ENCODE data around the gene TM6SF1.
"Not testable (repeated sequence)": the region's sequence is repeated elsewhere in the genome, so short reads cannot be mapped to it uniquely, and the experiment has no call there.

DNA sequence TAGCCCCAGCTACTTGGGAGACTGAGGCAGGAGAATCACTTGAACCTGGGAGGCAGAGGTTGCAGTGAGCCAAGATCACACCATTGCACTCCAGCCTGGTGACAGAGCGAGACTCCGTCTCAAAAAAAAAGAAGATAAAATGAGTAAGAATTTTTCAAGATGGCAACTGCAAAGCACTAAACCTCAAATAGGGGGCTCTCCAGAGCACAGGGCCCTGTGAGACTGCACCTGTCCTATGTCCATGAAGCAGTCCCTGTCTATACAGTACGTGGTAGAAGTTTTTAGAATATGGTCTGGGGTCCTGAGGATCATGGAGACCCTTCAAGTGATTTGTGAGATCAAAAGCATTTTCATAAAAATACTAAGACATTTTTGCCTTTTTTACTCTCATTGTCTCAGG, 22.0 kb upstream of the TM6SF1 start:
- TF ChIP-seq, protein P1, sequence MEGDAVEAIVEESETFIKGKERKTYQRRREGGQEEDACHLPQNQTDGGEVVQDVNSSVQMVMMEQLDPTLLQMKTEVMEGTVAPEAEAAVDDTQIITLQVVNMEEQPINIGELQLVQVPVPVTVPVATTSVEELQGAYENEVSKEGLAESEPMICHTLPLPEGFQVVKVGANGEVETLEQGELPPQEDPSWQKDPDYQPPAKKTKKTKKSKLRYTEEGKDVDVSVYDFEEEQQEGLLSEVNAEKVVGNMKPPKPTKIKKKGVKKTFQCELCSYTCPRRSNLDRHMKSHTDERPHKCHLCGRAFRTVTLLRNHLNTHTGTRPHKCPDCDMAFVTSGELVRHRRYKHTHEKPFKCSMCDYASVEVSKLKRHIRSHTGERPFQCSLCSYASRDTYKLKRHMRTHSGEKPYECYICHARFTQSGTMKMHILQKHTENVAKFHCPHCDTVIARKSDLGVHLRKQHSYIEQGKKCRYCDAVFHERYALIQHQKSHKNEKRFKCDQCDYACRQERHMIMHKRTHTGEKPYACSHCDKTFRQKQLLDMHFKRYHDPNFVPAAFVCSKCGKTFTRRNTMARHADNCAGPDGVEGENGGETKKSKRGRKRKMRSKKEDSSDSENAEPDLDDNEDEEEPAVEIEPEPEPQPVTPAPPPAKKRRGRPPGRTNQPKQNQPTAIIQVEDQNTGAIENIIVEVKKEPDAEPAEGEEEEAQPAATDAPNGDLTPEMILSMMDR (IDR thresholded peaks at IDR 0.05; ENCODE audit: control extremely low read depth in 1 of 3, insufficient read depth in 1 of 3, low read depth in 1 of 3, low read length in 3 of 3): peak; percentile 14 to 32 (median 15); a peak in 2 of 4 replicates
- TF ChIP-seq GABPA (IDR thresholded peaks at IDR 0.05; ENCODE audit: borderline replicate concordance, insufficient read depth, low read length); CEBPB (IDR thresholded peaks at IDR 0.05; ENCODE audit: low read depth, low read length); POLR2A (IDR thresholded peaks at IDR 0.05; ENCODE audit: control extremely low read depth in 1 of 2, low read depth in 2 of 2, low read length in 2 of 2); POU5F1 (IDR thresholded peaks at IDR 0.05; ENCODE audit: low read depth, low read length); SAP30 (IDR thresholded peaks at IDR 0.05; ENCODE audit: insufficient read depth, insufficient replicate concordance, low read length); JUND (IDR thresholded peaks at IDR 0.05; ENCODE audit: low read length): not testable (repeated sequence)
- TF ChIP-seq, protein P2, sequence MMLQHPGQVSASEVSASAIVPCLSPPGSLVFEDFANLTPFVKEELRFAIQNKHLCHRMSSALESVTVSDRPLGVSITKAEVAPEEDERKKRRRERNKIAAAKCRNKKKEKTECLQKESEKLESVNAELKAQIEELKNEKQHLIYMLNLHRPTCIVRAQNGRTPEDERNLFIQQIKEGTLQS (IDR thresholded peaks at IDR 0.05; ENCODE audit: insufficient read depth, low read depth, low read length): not testable (repeated sequence)

Data from H1 (cell line).